OCI-LY7 (cell line): Measurements from ENCODE around the gene ZMYND15. TPM values are rescaled to one million over a fixed set of nuclear protein-coding genes. Genes with fewer than 3 reads are reported as not detected.

Experiments
- BruUV-seq: library from RNA; stranded (reverse); fragments of 400-500 nt; replicated peaks from 2 replicates; lab custom pipeline; 2021; lab: Mats Ljungman, UMichigan
- CTCF ChIA-PET: fragments of 300-600 bp; sonication (Branson Sonifier 250); formaldehyde crosslinking; loops from one replicate; lab custom pipeline; 2022; ENCODE audit warnings: antibody characterized with exemption; ENCODE audit not compliant: unreplicated experiment; lab: Charles Lee
- POLR2A ChIA-PET: fragments of 300-600 bp; sonication (Branson Sonifier 250); formaldehyde crosslinking; loops from one replicate; lab custom pipeline; 2022; ENCODE audit warnings: antibody characterized with exemption; lab: Charles Lee
- DNase-seq: peaks from one replicate; pipeline ENCODE4 v3.0.0-alpha.2; 2015; ENCODE audit warnings: low spot score
- H2AFZ ChIP-seq: fragments of 200-600 bp; sonication (generic), shearing (Covaris generic); 2 replicates; pipeline ENCODE4 v1.6.1; 2014; ENCODE audit warnings: mild to moderate bottlenecking, antibody characterized with exemption, low read length, moderate library complexity
- H3K27ac ChIP-seq: fragments of 200-600 bp; sonication (generic); 2 replicates; pipeline ENCODE4 v1.5.1; 2014; ENCODE audit warnings: mixed run types, low read depth, mild to moderate bottlenecking, moderate library complexity, low read length, inconsistent platforms; ENCODE audit not compliant: poor library complexity, severe bottlenecking
- H3K36me3 ChIP-seq: fragments of 200-600 bp; sonication (generic); 2 replicates; pipeline ENCODE4 v1.6.1; 2014; ENCODE audit warnings: mild to moderate bottlenecking, antibody characterized with exemption, low read length, moderate library complexity, mixed read lengths; ENCODE audit not compliant: insufficient read depth
- H3K4me1 ChIP-seq: fragments of 200-600 bp; sonication (generic); 2 replicates; pipeline ENCODE4 v1.5.1; 2014; ENCODE audit warnings: mild to moderate bottlenecking, low read length; ENCODE audit not compliant: insufficient read depth, poor library complexity, severe bottlenecking
- H3K4me2 ChIP-seq: fragments of 200-600 bp; sonication (generic); 2 replicates; pipeline ENCODE4 v1.6.1; 2014; ENCODE audit warnings: mild to moderate bottlenecking, low read length
- H3K4me3 ChIP-seq: fragments of 200-600 bp; sonication (generic); 2 replicates; pipeline ENCODE4 v1.5.1; 2014; ENCODE audit warnings: mild to moderate bottlenecking, low read depth, low read length; ENCODE audit not compliant: poor library complexity, severe bottlenecking
- H3K79me2 ChIP-seq: fragments of 200-600 bp; sonication (generic); 2 replicates; pipeline ENCODE4 v1.6.1; 2016; ENCODE audit warnings: low read depth, mild to moderate bottlenecking, low read length, moderate library complexity, mixed read lengths; ENCODE audit not compliant: insufficient read depth
- H3K9me2 ChIP-seq: fragments of 200-600 bp; sonication (generic); 2 replicates; pipeline ENCODE4 v1.6.1; 2016; ENCODE audit warnings: mild to moderate bottlenecking, low read length, mixed read lengths; ENCODE audit not compliant: insufficient read depth
- H3K9me3 ChIP-seq: fragments of 200-600 bp; sonication (generic); 2 replicates; pipeline ENCODE4 v1.6.1; 2014; ENCODE audit warnings: mild to moderate bottlenecking, mixed run types, low read length, mixed read lengths
- H4K20me1 ChIP-seq: fragments of 200-600 bp; sonication (generic); 2 replicates; pipeline ENCODE4 v1.6.1; 2014; ENCODE audit warnings: mild to moderate bottlenecking, antibody characterized with exemption, low read length, moderate library complexity, mixed read lengths; ENCODE audit not compliant: insufficient read depth
- EZH2phosphoT487 ChIP-seq: fragments of 200-600 bp; sonication (generic); IDR thresholded peaks from 2 replicates; pipeline ENCODE4 v1.6.1; 2018; ENCODE audit warnings: low read depth, borderline replicate concordance, mild to moderate bottlenecking, mixed run types, antibody characterized with exemption, low read length, moderate library complexity, mixed read lengths
- intact Hi-C: fragments of 100-400 bp; cut with micrococcal nuclease; formaldehyde crosslinking; loops from one replicate; pipeline ENCODE4 v1.10.0; 2022; ENCODE audit not compliant: unreplicated experiment
- total RNA-seq, 2 experiments: library from RNA; depleted of rRNA in 1 of 2; stranded (reverse); fragments of >200 nt in 1 of 2; shearing (Covaris generic) in 1 of 2; gene quantifications; 2 replicates each; pipeline ENCODE4 v1.2.3, GENCODE V29; 2014 to 2022
- TF ChIP-seq, protein P1 (sequence below): fragments of 200-600 bp; sonication (generic); conservative IDR thresholded peaks from 2 replicates; pipeline ENCODE4 v1.5.1; 2014; ENCODE audit warnings: mild to moderate bottlenecking, antibody characterized with exemption, low read length, moderate library complexity, mixed read lengths

Gene ZMYND15
- total RNA-seq, 2 experiments from 2014 or later: not detected

DNA sequence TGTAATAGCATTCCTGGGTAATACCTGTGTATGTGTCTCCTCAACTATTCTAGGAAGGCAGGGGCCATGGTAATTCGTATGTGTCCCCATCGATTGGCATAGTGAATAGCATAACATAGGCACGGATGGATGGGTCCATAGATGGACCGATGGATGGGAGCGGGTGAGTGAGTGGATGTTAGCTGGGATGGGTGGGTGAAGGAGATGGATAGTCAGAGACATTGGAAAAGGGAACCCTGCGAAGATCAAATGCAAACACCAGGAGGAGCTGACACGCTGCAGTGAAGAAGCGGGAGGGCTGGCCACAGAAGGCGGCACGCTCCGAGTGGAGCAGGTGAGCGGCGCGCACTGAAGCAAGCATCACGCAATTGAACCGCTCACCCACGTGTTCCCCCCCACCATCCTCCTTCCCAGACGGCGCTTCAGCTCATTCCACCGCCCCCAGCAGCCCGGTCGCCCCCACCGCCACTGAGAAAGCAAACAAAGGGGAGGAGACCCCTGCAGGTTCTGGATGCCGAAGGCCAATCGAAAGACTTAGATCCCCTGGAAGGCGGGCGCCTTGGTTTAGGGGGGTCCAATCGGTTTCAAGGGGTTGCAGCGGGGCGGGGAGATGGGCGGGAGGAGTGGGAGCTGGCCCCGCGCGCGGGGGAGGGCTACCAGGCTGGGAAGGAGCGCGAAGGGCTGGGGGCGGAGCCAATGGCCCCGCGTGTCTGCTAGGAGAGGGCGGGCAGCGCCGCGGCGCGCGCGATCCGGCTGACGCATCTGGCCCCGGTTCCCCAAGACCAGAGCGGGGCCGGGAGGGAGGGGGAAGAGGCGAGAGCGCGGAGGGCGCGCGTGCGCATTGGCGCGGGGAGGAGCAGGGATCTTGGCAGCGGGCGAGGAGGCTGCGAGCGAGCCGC is 29.6 kb upstream of the ZMYND15 start, which contains the start of gene ARRB2:
TSS of gene ARRB2 (plus strand) at position 839 of the 899 bp plus-strand sequence. CDS start 90 bp downstream, outside the sequence.
- peak; percentile 98 for DNase-seq
- intact Hi-C loops: loop anchor here (1.0 to 10.0 kb wide), 4 partner anchors 21 to 179 kb away; partner anchors contain the start of genes GGT6 and MED11

GRCh38 chr17:4710693-4711634 is 28.7 kb upstream of the ZMYND15 start:
- no peak overlapping the region; the same call in 1 of the 2 replicates for H2AFZ ChIP-seq

More for the DNA sequence above, 29.6 kb upstream of the ZMYND15 start, which contains the start of gene ARRB2:
- BruUV-seq: no TSS peak
- H3K36me3 ChIP-seq: peaks cover 6% of the 10 kb centered on the region; the same call in 1 of the 2 replicates
- no peaks in the 10 kb centered on the region; the same call in 1 of the 2 replicates for H3K9me3 ChIP-seq
- TF ChIP-seq, protein P1, sequence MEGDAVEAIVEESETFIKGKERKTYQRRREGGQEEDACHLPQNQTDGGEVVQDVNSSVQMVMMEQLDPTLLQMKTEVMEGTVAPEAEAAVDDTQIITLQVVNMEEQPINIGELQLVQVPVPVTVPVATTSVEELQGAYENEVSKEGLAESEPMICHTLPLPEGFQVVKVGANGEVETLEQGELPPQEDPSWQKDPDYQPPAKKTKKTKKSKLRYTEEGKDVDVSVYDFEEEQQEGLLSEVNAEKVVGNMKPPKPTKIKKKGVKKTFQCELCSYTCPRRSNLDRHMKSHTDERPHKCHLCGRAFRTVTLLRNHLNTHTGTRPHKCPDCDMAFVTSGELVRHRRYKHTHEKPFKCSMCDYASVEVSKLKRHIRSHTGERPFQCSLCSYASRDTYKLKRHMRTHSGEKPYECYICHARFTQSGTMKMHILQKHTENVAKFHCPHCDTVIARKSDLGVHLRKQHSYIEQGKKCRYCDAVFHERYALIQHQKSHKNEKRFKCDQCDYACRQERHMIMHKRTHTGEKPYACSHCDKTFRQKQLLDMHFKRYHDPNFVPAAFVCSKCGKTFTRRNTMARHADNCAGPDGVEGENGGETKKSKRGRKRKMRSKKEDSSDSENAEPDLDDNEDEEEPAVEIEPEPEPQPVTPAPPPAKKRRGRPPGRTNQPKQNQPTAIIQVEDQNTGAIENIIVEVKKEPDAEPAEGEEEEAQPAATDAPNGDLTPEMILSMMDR: peak; percentile 69
- TF ChIP-seq EZH2phosphoT487: no peak
- H3K9me2 ChIP-seq: no peaks in the 10 kb centered on the region
- ChIA-PET CTCF (interaction anchor here (1.0 kb wide), 1 partner anchor 148 kb away, joined by 3 read pairs; no protein-coding TSS in a partner anchor), POLR2A (interaction anchor here (0.6 to 1.0 kb wide), 4 partner anchors 9 to 345 kb away, joined by 3 to 10 read pairs (median 4); no protein-coding TSS in a partner anchor)
- H4K20me1 ChIP-seq: no peaks in the 10 kb centered on the region
- H2AFZ ChIP-seq: peak within 1 kb of the TSS; percentile 28; the same call in 1 of the 2 replicates
- H3K4me3 ChIP-seq: peak within 1 kb of the TSS; percentile 85
- peaks cover 21% of the 10 kb centered on the region; the same call in 1 of the 2 replicates for H3K79me2 ChIP-seq
- H3K27ac ChIP-seq: peak within 1 kb of the TSS; percentile 64
- H3K4me1 ChIP-seq: peaks cover 29% of the 10 kb centered on the region
- peak within 1 kb of the TSS; percentile 80 for H3K4me2 ChIP-seq

More at GRCh38 chr17:4710693-4711634, 28.7 kb upstream of the ZMYND15 start:
- H3K9me2 ChIP-seq: no peaks in the 10 kb centered on the region
- H3K36me3 ChIP-seq: peaks cover 14% of the 10 kb centered on the region
- TF ChIP-seq EZH2phosphoT487: no peak
- TF ChIP-seq, protein P1: no peak
- intact Hi-C loops: loop anchor here (1.0 kb wide), 3 partner anchors 20 to 178 kb away; partner anchors contain the start of gene MED11
- H3K4me3 ChIP-seq: peak overlapping the region; percentile 85
- peaks cover 26% of the 10 kb centered on the region for H3K4me1 ChIP-seq
- peak overlapping the region; percentile 80 for H3K4me2 ChIP-seq
- ChIA-PET CTCF (interaction anchor here (1.0 kb wide), 1 partner anchor 149 kb away, joined by 3 read pairs; no protein-coding TSS in a partner anchor), POLR2A (interaction anchor here (0.6 to 1.0 kb wide), 4 partner anchors 10 to 344 kb away, joined by 3 to 10 read pairs (median 4); no protein-coding TSS in a partner anchor)
- peak overlapping the region; percentile 64 for H3K27ac ChIP-seq
- DNase-seq: peak; percentile 53
- H3K9me3 ChIP-seq: no peaks in the 10 kb centered on the region; the same call in 1 of the 2 replicates
- H4K20me1 ChIP-seq: no peaks in the 10 kb centered on the region
- peaks cover 17% of the 10 kb centered on the region; the same call in 1 of the 2 replicates for H3K79me2 ChIP-seq
- BruUV-seq: no TSS peak
